ENCODE data around the gene CDH5.
"Not testable (repeated sequence)": the region's sequence is repeated elsewhere in the genome, so short reads cannot be mapped to it uniquely, and the experiment has no call there.

Gene CDH5

GRCh38 chr16:66443269-66443652 lies 76.8 kb downstream of the CDH5 start:
- DNase-seq (ENCODE audit: low read depth): no peak
- H3K4me3 ChIP-seq (ENCODE audit: low read depth, low read length): no peak overlapping the region
- no peak for TF ChIP-seq CTCF (IDR thresholded peaks at IDR 0.05; ENCODE audit: insufficient read depth, low read depth, low read length, missing control alignments)

DNA sequence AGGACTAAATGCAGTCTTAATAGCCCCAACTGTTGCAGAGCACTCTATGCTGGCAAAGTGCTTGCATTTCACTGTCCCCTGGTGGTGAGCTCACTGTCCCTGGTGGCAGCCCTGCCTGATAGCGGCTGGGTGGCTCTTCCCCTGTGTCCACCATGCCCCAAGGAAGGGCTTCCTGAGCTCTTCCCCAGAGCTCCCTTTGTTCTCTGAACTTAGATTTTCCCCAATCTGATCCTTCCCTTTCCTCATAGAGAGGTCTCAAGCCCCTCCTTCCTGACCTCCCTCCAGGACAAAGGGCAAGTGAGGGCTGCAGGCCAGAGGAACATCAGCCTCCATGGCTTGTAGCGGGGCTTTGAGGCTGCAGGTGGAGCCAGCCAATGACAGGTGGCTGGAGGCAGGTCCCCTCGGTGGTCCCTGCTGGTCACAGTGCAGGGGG lies 77.6 kb downstream of the CDH5 start:
- no peak overlapping the region for H3K4me3 ChIP-seq (ENCODE audit: low read depth, low read length)
- DNase-seq (ENCODE audit: low read depth): no peak
- TF ChIP-seq CTCF (IDR thresholded peaks at IDR 0.05; ENCODE audit: insufficient read depth, low read depth, low read length, missing control alignments): no peak

GRCh38 chr16:66446737-66447136 lies 80.2 kb downstream of the CDH5 start:
- H3K4me3 ChIP-seq (ENCODE audit: low read depth, low read length): no peak overlapping the region
- no peak for DNase-seq (ENCODE audit: low read depth)
- no peak for TF ChIP-seq CTCF (IDR thresholded peaks at IDR 0.05; ENCODE audit: insufficient read depth, low read depth, low read length, missing control alignments)

- no peak for TF ChIP-seq CTCF (IDR thresholded peaks at IDR 0.05; ENCODE audit: insufficient read depth, low read depth, low read length, missing control alignments)
- no peak overlapping the region for H3K4me3 ChIP-seq (ENCODE audit: low read depth, low read length)
- DNase-seq (ENCODE audit: low read depth): no peak
Measured at GRCh38 chr16:66447491-66447890, 81.0 kb downstream of the CDH5 start.

- DNase-seq (ENCODE audit: low read depth): no peak
- no peak overlapping the region for H3K4me3 ChIP-seq (ENCODE audit: low read depth, low read length)
Measured at GRCh38 chr16:66451548-66451947, 85.1 kb downstream of the CDH5 start.

DNA sequence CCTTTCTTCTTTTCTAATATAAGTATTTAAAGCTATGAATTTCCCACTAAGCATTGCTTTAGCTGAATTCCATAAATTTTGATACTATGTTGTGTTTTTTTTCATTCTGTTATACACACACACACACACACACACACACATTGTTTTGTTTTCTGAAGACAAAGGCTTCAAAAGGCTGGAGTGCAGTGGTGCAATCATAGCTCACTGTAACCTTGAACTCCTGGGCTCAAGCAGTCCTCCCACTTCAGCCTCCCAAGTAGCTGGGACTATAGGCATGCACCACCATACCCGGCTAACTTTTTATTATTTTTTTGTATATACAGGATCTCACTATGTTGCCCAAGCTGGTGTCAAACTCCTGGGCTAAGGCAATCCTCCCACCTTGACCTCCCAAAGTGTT lies 86.7 kb downstream of the CDH5 start:
- not testable (repeated sequence) for DNase-seq (ENCODE audit: low read depth); H3K4me3 ChIP-seq (ENCODE audit: low read depth, low read length)

More at GRCh38 chr16:66451548-66451947, 85.1 kb downstream of the CDH5 start:
- TF ChIP-seq CTCF (IDR thresholded peaks at IDR 0.05; ENCODE audit: insufficient read depth, low read depth, low read length, missing control alignments): no peak
